Measurements from ENCODE around the gene TXNIP. TPM values are rescaled to one million over a fixed set of nuclear protein-coding genes. Genes with fewer than 3 reads are reported as not detected.
A peak's percentile ranks its signal among the peaks of the same experiment; 100 is the strongest.

Gene TXNIP
- total RNA-seq, 3 donors from 2014 or later: 2,506 to 3,955 (median 3,543) TPM

DNA sequence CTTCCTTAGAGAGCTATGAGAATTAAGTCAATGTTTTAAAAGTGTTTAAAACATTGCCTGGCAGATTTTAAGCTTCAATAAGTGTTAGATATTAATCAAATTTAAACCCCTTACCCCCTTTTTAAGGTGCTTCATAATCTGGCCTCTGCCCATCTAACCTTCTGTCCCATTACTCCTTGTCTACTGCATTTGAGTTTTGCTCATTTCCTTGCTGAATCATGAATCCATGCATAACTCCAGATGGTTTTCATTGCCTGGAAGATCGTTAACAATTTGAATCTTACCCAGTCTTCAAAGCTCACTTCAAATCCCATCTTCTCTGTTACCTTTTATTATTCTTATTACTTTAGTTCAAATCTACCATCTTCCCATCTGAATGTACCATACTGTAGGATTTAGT is 20.5 kb upstream of the TXNIP start:
- no peak for DNase-seq (ENCODE audit: low spot score in 2 of 2)
- H3K9me3 ChIP-seq: no peaks in the 10 kb centered on the region
- H3K4me3 ChIP-seq: no peak overlapping the region
- peaks cover 0 to 21% of the 10 kb centered on the region in 2 donors for H3K27me3 ChIP-seq
- intact Hi-C loops (cut with DNase I; ENCODE audit: low total_unique reads): loop anchor here (10.0 kb wide), 1 partner anchor 162 kb away; the partner anchor contains the start of gene PIAS3
- TF ChIP-seq, protein P1, sequence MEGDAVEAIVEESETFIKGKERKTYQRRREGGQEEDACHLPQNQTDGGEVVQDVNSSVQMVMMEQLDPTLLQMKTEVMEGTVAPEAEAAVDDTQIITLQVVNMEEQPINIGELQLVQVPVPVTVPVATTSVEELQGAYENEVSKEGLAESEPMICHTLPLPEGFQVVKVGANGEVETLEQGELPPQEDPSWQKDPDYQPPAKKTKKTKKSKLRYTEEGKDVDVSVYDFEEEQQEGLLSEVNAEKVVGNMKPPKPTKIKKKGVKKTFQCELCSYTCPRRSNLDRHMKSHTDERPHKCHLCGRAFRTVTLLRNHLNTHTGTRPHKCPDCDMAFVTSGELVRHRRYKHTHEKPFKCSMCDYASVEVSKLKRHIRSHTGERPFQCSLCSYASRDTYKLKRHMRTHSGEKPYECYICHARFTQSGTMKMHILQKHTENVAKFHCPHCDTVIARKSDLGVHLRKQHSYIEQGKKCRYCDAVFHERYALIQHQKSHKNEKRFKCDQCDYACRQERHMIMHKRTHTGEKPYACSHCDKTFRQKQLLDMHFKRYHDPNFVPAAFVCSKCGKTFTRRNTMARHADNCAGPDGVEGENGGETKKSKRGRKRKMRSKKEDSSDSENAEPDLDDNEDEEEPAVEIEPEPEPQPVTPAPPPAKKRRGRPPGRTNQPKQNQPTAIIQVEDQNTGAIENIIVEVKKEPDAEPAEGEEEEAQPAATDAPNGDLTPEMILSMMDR (IDR thresholded peaks at IDR 0.05): no peak
- no peak for TF ChIP-seq POLR2AphosphoS5 (IDR thresholded peaks at IDR 0.05)
- no peak for TF ChIP-seq POLR2A (IDR thresholded peaks at IDR 0.05)
- H3K36me3 ChIP-seq: no peaks in the 10 kb centered on the region
- no peak overlapping the region for H3K27ac ChIP-seq
- H3K4me1 ChIP-seq: peaks cover 0 to 4% of the 10 kb centered on the region in 2 donors

DNA sequence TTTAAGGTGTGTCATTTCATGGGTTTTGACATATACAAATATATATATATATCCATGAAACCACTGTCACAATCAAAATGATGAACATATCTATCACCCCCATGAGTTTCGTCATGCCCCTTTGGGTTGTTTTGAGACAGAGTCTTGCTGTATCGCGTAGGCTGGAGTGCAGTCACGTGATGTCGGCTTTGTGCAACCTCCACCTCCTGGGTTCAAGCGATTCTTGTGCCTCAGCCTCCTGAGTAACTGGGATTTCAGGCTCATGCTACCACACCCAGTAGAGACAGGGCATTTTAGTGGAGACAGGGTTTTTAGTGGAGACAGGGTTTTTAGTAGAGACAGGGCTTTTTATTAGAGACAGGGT is 17.2 kb upstream of the TXNIP start:
- no peaks in the 10 kb centered on the region for H3K36me3 ChIP-seq
- TF ChIP-seq, protein P1 (IDR thresholded peaks at IDR 0.05): no peak
- no peak for TF ChIP-seq POLR2AphosphoS5 (IDR thresholded peaks at IDR 0.05)
- no peak for TF ChIP-seq POLR2A (IDR thresholded peaks at IDR 0.05)
- intact Hi-C loops (cut with DNase I; ENCODE audit: low total_unique reads): loop anchor here (10.0 kb wide), 1 partner anchor 159 kb away; the partner anchor contains the start of gene PIAS3
- H3K27ac ChIP-seq: no peak overlapping the region
- no peak for DNase-seq (ENCODE audit: low spot score in 2 of 2)
- no peaks in the 10 kb centered on the region for H3K27me3 ChIP-seq
- no peaks in the 10 kb centered on the region for H3K9me3 ChIP-seq
- H3K4me1 ChIP-seq: no peaks in the 10 kb centered on the region
- H3K4me3 ChIP-seq: no peak overlapping the region

DNA sequence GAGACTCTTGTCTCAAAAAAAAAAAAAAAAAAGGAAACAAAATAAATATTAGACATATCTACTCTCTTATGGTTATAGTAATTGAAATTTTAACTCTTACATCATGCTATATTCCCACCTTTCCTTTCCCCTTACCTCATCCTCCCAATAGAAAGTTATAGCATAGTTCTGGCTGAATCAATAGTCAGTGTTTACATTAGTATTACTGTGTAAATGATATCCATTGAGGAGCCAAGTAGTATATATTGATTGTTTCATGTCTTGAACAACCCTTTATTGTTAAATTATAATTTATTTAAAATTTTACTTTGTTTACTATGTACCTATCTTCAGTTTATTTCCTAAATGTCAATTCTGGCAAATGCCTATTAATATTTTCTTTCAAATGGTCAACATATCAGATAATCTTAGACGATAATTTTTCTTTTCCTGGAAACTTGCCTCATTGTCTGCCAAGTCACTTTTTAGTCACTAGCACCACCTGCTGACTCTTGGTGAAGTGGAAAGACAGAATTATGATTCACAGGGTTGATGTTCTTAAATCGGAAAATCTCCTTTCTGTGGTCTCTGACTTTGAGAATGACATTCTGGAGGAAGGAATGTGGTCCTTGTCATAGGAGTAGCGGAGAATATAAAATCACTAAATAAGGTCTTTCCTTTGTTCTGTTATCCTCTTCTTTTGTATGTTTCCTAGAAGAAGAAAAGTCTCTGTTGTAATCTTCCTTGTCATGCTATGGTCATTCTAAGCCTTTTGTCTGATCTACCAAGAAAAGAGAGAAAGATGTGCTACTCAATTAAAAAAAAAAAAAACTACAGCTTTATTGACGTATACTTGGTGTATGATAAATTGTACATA is 16.6 kb upstream of the TXNIP start:
- H3K4me1 ChIP-seq: no peaks in the 10 kb centered on the region
- no peaks in the 10 kb centered on the region for H3K27me3 ChIP-seq
- no peak overlapping the region for H3K4me3 ChIP-seq
- intact Hi-C loops (cut with DNase I; ENCODE audit: low total_unique reads): loop anchor here (10.0 kb wide), 1 partner anchor 158 kb away; the partner anchor contains the start of gene PIAS3
- H3K27ac ChIP-seq: no peak overlapping the region
- no peaks in the 10 kb centered on the region for H3K36me3 ChIP-seq
- DNase-seq (ENCODE audit: low spot score in 2 of 2): no peak
- TF ChIP-seq POLR2A (IDR thresholded peaks at IDR 0.05) (no peak), POLR2AphosphoS5 (IDR thresholded peaks at IDR 0.05) (peak in 2 of 3 donors; percentile 49 to 61)
- TF ChIP-seq, protein P1 (IDR thresholded peaks at IDR 0.05): peak; percentile 27 to 82 (median 79)
- no peaks in the 10 kb centered on the region for H3K9me3 ChIP-seq

DNA sequence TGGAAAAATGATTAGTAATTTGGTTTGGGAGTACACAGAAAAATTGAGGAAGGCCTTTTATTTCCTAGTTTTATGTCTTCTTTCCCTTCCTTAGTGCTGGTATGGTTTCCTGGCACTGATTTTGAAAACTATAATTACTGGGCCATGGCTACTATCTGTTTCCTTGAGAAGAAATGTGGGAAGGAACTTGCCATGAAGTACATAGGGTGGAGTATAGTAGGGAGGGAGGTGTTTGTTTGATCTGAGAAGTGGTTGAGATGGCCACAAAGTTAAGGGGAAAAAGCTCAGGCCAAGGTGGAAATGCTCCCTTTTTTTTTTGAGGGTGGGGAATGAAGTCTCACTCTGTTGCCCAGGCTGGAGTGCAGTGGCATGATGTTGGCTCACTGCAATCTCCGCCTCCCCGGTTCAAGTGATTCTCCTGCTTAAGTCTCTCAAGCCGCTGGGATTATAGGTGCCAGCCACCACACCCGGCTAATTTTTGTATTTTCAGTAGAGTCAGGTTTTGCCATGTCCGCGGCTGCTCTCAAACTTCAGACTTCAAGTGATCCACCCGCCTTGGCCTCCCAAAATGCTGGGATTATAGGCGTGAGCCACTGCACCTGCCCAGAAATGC is 13.9 kb upstream of the TXNIP start:
- H3K4me3 ChIP-seq: no peak overlapping the region
- intact Hi-C loops (cut with DNase I; ENCODE audit: low total_unique reads): loop anchor here (10.0 kb wide), 1 partner anchor 155 kb away; the partner anchor contains the start of gene PIAS3
- DNase-seq (ENCODE audit: low spot score in 2 of 2): no peak
- no peaks in the 10 kb centered on the region for H3K9me3 ChIP-seq
- no peaks in the 10 kb centered on the region for H3K36me3 ChIP-seq
- no peaks in the 10 kb centered on the region for H3K27me3 ChIP-seq
- H3K27ac ChIP-seq: peak overlapping the region; percentile 54 to 67
- peaks cover 0 to 15% of the 10 kb centered on the region in 2 donors for H3K4me1 ChIP-seq
- TF ChIP-seq, protein P1 (IDR thresholded peaks at IDR 0.05): no peak
- TF ChIP-seq POLR2AphosphoS5 (IDR thresholded peaks at IDR 0.05): peak in 1 of 3 donors; percentile 21

Data from breast epithelium (tissue), 4 donors.